ENCODE data around the gene FARSA.

GRCh38 chr19:12884926-12885748, 48.4 kb downstream of the FARSA start:
- TF ChIP-seq CTCF (IDR thresholded peaks at IDR 0.05; ENCODE audit: insufficient read depth, low read depth, low read length) (no peak), EZH2 (IDR thresholded peaks at IDR 0.05; ENCODE audit: insufficient read depth, low read length) (no peak)

Data from astrocyte (in vitro differentiated cells and primary cell).